Posterior vena cava (tissue), 2 donors: Measurements from ENCODE around the gene PPP2R1B. TPM values are rescaled to one million over a fixed set of nuclear protein-coding genes. Genes with fewer than 3 reads are reported as not detected.
A peak's percentile ranks its signal among the peaks of the same experiment; 100 is the strongest.
"Not testable (repeated sequence)": the region's sequence is repeated elsewhere in the genome, so short reads cannot be mapped to it uniquely, and the experiment has no call there.

Experiments
- DNase-seq: peaks from one replicate; pipeline ENCODE4 v3.0.0-alpha.2; 2020; ENCODE audit warnings: low spot score
- intact Hi-C, 2 donors: fragments of 100-400 bp; cut with DNase I; formaldehyde crosslinking; loops; one replicate each; pipeline versions ENCODE4 v1.14.1 to v1.14.2; 2022 to 2023
- total RNA-seq, 2 donors: library from RNA; stranded (reverse); fragmentation: NEBNext Ultra II Directional; extraction: Animal tissue kit (Norgen Biotek cat#: 25700); gene quantifications; one replicate each; pipeline ENCODE4 v1.2.1, GENCODE V29; 2021
- donor health status: DM: yes; HTN: yes; CAD: no.
- donor health status: DM: yes; HTN: yes; CAD: no.

Gene PPP2R1B
- total RNA-seq, 2 donors from 2014 or later = 16.7 to 22.5 TPM

DNA sequence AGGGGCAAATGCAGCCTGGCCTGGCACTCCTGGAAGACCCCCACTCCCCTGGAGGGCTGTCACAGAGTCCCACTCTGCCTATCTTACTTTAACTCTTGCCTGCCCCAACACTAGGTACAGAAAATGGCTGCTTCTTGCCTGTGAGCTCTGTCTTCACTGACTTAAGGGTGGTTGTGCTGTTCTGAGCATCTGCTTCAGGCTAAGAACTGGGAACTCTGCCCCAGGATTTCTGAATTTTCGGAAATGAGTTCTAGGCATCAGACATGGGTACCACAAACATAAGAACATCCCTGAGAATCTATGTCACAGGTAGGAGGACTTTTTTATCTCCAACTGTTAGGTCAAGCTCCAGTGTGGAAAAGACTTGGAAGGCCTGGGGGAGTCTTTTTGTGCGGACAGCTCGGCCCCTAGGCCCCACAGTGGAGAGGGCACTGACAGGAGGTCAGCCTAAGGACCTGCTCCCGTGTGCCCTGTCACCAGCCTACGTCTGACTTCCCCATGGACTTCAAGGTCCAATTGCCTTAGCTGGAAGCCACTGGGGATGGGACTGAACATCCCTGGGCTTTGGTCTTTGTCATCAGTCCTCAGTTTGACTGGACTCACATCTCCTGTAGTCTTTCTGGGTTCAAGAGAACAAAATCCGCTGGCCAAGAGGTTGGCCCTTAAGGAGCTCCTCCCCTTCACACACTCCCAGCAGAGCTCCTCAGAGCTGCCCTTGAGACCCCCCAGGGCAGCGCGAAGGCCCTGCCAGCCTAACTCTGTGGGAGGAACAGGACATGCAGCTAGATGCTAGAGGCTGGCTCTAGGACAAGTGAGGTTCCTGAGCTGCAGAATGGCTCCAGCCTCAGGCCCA is 31.9 kb downstream of the PPP2R1B start:
- DNase-seq = no peak
- intact Hi-C loops = loop anchor here in 1 of 2 donors (5.0 kb wide), 1 partner anchor 33 kb away; the partner anchor contains the start of gene PPP2R1B

DNA sequence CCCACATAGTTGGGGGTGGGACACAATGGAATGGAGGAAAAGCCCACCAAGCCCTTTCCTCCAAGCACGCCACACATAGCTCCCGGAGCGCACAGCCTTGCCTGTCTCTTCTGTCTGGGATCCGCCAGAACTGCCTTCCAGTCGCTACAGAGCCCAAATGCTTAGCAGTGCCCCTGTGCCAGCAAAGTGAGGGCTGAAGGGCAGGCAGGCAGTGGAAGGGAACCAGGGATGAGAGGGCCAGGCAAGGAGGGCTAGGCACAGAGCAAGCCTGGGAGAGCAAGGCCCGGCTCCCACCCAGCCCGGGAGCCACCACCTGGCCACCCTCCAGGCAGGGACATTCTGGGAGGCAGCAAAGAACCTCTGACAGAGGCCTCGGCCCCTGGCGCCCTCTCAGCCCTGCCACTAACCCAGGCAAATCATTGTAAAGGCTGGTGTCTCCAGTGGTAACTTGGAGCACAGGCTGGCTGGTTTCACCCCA is 32.5 kb downstream of the PPP2R1B start:
- no peak for DNase-seq
- intact Hi-C loops = loop anchor here in 1 of 2 donors (5.0 kb wide), 1 partner anchor 34 kb away; the partner anchor contains the start of gene PPP2R1B

DNA sequence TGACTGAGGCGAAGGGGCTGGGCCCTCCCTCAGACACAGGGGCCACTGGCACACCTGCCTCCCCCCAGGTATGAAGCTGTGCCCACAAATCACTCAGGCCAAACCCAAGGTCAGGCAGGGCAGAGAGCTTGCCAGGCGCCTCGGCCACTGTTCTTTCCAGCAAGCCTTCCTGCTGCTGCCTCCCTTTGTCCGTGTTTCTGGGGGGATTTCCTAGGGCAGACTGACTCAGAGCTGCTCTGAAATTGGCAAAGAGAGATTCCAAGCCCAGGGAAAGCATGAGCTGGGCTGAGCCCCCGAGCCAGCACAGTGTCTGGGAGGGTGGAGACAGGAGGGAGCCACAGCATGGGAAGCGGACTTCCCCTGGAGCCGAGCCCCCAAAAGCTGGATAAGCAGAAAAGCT is 33.2 kb downstream of the PPP2R1B start:
- intact Hi-C loops = loop anchor here in 1 of 2 donors (5.0 kb wide), 1 partner anchor 34 kb away; the partner anchor contains the start of gene PPP2R1B
- peak; percentile 93 for DNase-seq

DNA sequence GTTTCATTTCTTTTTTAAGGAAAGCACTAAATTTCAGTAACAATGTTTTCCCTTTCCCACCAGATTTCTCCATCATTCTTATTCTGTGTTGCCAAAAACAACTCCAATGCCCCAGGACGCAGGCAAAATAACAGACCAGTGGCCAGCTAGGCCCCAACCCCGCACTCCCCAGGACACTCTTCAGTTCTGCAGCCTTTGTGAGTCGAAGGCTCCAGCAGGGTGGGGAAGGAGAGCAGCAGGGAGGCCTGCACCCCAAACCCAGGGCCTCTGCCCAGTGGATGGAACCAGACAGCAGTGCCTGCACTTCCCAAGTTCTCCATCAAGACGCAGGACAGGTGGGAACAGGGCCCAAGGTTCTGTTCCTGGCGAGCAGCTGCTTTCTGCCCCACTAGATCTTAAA is 34.4 kb downstream of the PPP2R1B start:
- intact Hi-C loops = loop anchor here in 1 of 2 donors (5.0 kb wide), 1 partner anchor 35 kb away; the partner anchor contains the start of gene PPP2R1B
- DNase-seq = no peak

DNA sequence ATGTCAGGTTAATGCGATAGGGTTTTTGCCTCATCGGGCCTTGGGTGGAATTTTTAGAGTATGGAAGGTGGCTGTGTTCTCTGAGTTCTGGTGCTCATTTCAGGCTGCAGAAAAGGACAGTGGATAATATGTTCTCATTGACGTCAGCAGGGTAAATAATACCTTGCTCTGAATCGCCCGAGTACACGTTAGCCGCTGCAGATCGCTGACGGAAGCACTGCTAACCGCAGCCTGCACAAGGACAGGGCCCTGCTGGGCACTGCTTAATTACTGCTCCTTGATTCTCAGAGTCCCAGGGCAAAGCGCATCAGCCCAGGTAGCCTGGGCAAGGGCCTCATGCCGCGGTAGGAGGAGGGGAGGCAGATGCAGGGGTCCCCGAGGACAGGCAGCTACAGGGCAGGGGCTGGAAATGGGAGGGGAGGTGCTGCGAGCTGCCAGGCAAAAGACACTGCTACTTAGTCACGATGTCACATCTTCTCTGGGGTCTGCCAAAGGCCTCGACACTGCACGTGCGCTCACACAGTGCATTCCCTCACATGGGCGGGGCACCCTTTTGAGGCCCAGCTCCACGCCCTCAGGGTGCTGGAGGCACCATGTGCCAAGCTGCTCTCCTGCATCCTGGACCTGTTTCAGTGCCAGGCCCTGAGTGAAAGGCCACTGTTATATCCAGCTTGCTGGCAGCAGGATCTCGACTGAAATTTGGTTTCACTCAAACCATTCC is 35.2 kb downstream of the PPP2R1B start:
- intact Hi-C loops = loop anchor here in 1 of 2 donors (5.0 kb wide), 1 partner anchor 36 kb away; the partner anchor contains the start of gene PPP2R1B
- peak; percentile 83 for DNase-seq

DNA sequence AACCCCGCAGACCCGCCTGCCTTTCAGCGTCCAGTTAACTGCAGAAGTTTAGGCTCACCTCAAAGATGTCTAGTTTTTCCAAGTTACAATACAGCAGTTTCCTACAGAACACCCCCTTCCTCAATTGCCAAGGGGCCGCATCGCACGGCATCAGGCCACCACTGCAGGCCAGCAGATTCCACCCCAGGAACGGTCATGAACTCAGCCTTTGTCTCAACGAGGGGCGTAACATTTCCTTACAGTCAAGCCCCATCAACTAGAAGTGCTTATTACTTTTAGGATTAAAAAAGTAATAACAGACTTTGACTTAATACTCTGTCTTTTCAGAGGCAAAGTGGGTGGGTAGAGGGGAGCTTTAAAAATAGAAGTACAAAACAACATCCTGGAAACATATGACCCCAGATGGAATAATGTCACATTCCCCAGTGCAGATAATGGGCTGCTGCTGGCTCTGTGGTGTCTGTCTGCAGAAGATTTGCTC is 36.3 kb downstream of the PPP2R1B start:
- DNase-seq = no peak
- intact Hi-C loops = loop anchor here in 1 of 2 donors (5.0 kb wide), 1 partner anchor 37 kb away; the partner anchor contains the start of gene PPP2R1B

DNA sequence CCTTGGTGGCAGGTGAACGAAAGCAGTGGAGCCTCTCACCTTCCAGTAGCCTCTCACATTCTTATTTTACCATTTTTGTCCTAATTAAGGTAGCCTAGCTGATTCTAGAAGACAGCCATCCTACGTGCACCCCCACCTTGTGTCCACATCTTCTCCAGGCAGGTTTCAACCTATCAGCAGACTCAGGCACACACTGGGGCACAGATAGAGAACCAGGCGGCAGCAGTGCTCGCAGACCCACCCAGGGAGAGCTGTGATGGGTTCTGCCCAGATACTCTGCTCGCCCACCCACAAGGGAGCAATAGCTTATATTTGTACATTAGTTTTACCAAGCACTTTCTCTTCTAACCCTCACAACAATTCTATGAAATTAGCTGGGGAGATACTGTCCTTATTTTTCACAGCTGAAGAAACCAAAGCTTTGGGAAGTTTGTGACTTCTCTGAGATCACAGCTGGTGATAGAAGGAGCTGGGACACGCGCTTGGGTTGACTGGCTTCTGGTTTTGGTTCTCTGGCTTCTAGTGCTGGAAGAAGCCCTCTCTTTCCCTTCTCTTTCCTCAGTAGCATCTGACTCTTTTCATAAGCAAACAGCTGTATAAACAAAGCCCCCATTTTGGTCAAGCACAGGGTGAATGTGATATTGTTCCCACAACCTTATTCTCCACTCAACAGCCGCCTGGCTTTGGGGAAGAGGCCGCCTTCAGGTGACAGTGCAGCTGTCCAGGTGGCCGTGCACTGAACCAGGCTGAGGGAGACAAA is 36.9 kb downstream of the PPP2R1B start:
- intact Hi-C loops = no loop called here
- no peak for DNase-seq

DNA sequence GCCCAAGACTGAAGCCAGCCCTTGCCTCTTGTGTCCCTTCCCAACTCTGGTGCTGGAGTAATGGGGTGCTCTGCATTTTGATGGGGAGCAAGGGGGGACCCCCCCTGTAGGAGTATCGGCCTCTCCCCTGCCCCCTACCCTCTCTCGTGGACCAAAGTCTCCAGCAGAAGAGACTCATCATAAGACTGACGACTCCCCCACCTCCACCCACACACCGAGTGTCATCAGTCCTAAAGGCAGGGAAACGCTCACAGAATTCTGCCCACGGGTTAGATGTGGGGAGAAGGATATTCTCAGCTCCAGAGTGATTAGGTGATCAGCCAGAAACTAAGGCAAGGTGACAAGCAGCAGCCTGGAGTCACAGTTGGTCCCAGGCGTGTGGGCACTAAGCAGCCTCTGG is 38.8 kb downstream of the PPP2R1B start:
- no peak for DNase-seq
- intact Hi-C loops = no loop called here

DNA sequence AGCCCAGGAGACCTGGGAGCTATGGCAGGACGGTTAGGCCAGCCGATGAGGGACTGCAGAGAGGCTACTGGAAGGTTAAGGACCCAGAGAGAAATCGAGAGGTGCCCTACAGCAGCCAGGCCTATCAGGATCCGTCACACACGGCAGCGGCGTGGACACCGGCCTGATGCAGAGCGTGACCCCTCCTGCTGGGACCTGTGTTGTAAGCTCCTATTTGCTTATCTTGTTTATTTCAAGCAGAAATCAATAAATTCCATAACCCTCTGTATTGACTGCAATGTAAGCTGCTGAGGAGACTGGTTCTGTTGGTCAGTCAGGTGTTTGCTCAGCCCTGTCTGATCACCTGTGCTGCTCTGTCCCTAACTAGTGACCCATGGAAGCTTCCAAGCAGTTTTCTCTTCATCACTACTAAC is 39.9 kb downstream of the PPP2R1B start:
- DNase-seq = no peak
- intact Hi-C loops = no loop called here

DNA sequence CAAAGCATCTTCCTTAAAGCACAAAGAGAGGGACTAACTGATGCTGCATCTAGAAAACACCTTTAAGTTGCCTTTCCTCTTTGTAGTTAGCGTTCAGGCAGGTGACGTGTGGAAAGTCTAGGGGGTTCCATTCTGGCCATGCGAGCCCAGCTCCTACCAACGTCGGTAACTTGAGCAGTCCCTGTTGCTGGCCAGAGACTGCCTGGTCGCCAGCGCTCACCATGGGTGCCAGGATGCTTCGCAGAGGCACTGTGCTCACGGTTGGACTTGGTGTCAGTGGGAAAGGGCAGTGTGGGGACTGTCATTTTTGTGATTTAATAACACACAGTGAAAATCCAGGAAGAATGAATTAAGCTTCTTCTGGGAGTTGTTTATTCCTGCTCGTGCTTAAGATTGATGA is 40.6 kb downstream of the PPP2R1B start:
- intact Hi-C loops = no loop called here

DNA sequence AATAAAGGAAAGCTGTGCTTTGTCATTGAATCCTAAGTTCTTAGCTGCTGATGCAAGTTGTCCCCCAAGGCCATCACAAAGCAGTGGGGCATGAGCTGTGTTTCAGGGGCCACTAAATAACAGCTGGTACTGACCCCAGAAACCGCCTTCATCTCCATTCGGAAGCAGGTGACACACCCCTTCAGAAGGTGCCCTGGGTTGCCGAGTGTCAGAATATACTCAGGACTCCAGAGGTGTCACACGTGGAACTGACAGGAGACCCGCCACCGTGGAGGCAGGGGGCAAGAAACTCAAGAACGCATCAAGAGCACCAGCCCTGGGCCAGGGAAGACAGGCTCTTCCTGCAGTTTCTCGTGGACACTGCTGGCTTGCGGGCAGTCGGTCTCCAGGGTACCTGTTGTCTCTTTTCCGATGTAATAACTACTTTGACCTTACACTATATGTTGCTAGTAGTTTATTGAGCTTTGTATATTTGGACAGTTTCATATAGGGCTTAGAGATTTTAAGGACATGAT is 41.5 kb downstream of the PPP2R1B start:
- intact Hi-C loops = no loop called here

More for the DNA sequence above, 40.6 kb downstream of the PPP2R1B start:
- no peak for DNase-seq

DNA sequence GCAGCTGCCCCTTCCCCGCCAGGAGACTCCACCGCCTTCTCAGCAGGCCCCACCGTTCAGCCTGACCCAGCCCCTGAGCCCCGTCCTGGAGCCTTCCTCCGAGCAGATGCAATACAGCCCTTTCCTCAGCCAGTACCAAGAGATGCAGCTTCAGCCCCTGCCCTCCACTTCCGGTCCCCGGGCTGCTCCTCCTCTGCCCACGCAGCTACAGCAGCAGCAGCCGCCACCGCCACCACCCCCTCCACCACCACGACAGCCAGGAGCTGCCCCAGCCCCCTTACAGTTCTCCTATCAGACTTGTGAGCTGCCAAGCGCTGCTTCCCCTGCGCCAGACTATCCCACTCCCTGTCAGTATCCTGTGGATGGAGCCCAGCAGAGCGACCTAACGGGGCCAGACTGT is 42.6 kb downstream of the PPP2R1B start:
- intact Hi-C loops = no loop called here
- DNase-seq = no peak

More for the DNA sequence above, 41.5 kb downstream of the PPP2R1B start:
- DNase-seq = no peak

DNA sequence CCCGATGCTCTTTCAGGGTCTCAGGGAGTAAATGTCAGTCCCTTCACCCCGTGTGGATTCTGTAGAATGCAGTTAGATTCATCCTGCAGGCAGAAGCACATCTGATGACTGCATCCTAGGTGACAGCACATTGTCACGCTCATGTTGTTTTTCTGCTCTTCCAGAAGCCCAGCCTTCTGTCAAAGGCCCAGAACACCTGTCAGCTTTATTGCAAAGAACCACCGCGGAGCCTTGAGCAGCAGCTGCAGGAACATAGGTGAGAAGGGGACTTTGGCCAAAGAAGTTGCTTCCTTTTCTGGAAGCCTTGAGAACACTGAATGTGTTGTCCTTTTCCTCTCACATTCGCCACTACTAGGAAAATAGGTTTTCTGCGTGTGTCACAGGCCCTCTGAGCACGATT is 43.7 kb downstream of the PPP2R1B start:
- intact Hi-C loops = no loop called here
- no peak for DNase-seq

DNA sequence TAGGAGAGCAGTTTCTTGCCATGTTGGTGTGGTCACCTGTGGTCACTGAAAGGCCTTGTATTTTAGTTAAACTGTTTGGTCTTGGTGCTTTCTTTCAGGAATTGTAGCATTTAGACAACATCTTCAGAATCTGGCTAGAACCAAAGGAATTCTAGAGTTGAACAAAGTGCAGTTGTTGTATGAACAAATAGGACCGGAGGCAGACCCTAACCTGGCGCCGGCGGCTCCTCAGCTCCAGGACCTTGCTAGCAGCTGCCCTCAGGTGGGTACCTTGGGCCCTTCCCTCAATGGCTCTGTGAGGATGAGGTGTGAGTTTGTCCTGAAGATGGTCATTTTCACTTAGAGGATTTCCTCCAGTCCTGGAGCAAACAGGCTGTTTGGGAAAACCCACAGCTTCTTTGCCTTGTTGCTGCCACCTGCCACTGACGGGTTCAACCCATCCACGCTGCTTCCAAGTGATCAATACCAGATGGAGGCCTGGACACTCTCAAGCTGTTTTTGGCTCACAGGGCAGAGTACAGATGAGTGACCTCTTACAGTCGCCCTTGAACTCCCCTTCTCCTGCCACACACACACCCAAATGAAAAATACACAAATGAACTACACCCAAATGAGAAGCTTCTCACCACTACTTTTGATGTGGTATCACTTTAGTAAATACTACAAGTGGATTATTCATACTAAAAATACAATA is 45.2 kb downstream of the PPP2R1B start:
- DNase-seq = no peak
- intact Hi-C loops = no loop called here

DNA sequence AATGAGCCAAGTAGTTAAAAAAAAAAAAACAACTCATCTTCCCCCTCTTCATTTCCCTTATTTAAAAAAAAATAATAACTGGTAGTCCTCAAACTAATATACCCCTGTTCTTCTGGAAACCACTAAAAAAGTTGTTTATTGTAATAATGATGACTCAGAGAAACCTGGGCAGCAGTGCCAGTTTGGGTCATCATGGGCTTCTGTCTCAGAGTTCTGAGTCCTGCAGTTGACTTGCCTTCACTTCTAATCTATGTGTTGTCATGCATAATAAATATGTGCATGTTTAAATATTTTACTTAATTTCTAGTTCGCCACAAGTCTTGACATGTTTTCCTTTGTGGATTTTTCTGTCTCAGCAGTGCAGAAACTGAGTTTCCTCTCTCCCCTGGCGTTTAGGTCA is 46.8 kb downstream of the PPP2R1B start:
- intact Hi-C loops = no loop called here
- no peak for DNase-seq

DNA sequence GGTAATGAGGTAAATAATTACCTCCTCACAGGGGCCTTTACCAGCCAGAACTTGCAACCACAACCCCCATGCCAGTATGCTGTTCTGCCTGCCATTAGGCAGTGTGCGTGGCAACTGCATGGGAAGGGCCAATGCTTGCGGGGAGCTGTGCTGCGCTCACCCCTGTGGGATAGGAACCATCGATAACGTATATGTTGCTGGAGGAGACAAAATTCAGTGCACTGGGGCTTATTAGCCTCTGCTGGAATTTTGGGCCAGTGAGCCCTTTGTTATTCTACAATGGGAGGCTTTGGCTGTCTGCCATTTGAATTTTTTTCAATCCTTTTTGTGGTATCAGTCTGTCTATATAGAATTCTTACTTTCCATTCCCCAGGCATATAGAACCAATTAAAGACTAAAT is 47.3 kb downstream of the PPP2R1B start:
- DNase-seq = no peak
- intact Hi-C loops = no loop called here

DNA sequence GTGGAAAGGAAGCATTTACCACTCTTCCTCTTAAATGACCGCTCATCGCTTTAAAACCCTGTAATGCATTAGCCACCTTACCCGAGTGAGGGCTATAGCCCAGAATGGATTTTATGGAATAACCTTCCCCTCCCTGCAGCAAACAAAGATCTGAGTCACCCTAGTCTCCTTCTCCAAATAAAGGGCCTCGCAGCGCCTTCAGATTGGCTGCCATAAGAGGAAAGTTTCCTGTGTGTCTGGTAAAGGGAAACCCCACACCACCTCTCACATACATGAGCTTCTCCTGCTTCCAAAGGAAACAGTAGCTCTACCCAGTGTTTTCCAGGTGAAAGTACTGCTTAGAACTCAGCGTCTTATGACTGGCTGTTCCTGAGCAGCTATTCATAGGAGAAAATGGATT is 47.8 kb downstream of the PPP2R1B start:
- intact Hi-C loops = no loop called here
- DNase-seq = no peak

DNA sequence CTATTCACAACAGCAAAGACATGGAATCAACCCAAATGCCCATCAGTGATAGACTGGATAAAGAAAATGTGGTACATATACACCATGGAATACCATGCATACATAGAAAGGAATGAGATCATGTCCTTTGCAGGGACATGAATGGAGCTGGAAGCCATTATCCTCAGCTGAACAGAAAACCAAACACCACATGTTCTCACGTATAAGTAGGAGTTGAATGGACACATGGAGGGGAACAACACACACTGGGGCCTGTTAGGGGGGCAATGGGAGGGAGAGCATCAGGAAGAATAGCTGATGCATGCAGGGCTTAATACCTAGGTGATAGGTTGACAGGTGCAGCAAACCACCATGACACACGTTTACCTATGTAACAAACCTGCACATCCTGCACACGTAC is 48.5 kb downstream of the PPP2R1B start:
- DNase-seq, intact Hi-C loops: not testable (repeated sequence)
